Cerebellar cortex (tissue), 1 donor: ENCODE data around the gene CLDN15.
"Not testable (repeated sequence)": the region's sequence is repeated elsewhere in the genome, so short reads cannot be mapped to it uniquely, and the experiment has no call there.

ENCODE experiments used
- DNase-seq: peaks from one replicate; pipeline ENCODE4 v3.0.0-alpha.2; 2015; ENCODE audit warnings: low spot score

CLDN15 gene, protein sequence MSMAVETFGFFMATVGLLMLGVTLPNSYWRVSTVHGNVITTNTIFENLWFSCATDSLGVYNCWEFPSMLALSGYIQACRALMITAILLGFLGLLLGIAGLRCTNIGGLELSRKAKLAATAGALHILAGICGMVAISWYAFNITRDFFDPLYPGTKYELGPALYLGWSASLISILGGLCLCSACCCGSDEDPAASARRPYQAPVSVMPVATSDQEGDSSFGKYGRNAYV

DNA sequence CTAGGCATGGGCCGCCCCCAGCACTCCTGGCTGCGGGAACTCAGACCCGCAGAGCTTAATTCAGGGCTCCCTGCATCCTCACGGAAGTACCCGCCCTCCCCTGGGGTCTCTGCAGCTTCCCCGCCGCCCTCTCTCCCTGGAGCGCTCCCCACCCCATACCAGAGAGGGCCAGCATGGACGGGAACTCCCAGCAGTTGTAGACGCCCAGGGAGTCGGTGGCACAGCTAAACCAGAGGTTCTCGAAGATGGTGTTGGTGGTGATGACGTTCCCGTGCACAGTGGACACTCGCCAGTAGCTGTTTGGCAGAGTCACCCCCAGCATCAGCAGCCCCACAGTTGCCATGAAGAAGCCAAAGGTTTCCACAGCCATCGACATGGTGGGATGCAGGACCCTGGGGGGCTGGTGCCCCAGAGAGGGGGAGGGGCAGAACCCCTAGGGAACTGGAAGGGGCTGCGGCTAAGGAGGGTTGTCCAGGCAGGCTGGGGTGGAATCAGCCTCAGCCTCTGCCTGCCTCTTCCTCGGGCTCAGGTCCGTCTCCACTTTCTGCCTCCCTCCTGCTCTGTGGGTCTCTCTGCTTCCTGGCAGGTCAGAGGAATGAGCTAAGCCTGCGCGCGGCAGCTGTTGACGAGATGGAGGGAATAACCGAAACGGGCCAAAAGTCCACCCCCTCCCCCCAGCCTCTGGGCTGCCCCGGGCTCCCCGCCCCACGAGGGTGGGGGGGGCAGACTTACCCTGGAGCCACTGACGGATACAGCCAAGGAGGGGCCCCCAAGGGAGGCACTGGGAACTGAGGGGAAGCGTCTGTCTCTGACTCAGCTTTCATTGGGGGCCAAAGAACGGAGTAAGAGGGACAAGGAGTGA, at the start of gene CLDN15:
TSS of gene CLDN15 (minus strand) at position 597 of the 862 bp plus-strand sequence. CDS start at position 376, 221 bp downstream.
- DNase-seq, result no peak

DNA sequence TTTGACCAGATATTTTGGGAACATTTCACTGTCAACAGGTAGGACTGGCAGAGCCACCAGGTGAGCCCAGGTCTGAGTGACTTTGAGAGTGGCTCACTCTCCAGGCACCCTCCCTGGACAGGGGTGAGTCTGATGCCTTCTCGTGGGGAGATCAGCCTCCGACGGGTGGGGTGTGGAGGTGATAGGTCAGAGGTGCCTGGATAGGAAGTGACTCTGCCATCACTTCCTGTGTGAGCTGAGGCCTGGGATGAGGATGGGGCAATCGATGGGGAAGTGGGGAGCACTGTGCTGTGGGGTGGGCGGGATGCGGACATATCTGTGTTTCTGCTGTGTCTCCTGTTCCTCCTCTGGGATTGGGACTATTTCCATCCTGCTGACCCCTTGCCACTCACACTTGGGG, 49.4 kb upstream of the CLDN15 start:
- no peak for DNase-seq

DNA sequence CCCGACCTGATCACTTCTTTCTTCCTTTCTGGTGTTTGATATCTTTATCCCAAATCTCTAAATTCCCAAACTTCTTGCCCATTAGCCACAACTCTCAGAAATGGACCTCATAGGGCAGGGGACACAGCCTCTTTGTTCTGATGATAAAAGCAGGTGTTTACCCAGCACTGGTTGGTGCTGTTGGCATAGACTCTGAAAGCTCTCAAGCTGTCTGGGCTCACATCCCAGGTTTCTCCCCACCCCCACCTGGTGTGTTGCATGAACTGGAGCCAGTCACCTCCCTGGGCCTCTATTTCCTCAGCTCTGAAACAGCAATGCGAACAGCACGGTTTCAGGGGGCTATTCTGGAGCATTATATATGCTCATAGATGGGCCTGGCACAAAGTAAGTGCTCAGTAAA, 48.3 kb upstream of the CLDN15 start:
- not testable (repeated sequence) for DNase-seq

DNA sequence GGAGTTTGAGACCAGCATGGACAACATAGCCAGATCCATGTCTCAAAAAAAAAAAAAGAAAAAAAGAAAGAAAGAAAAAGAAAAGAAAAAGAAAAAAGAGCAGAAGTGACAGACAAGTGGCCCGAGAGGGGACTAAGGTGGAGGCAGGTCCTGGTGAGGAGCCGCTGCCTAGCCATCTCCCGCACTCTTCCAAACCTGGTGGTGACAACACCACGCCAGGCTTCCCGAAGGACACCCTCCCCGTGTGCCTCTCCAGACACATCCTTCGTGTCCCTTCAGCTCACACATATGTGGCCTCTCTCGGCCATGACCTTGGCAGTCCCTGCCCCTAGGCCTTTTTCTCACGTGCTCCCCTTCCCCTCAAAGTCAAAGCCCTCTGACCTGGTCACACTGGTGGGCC, 47.6 kb upstream of the CLDN15 start:
- DNase-seq, result no peak

DNA sequence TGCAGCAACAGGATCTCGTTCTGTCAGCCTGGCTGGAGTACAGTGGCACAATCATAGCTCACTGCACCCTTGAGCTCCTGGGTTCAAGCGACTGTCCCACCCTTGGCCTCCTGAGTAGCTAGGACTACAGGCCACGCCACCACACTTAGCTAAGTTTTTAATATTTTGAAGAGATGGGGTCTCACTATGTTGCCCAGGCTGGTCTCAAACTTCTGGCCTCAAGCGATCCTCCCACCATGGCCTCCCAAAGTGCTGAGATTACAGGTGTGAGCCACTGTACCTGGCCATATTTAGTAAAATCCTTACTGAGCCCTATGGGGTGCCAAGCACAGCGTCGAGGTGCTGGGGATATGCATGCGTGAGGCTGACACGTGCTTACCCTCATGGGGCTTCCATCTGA, 43.3 kb upstream of the CLDN15 start:
- DNase-seq, result not testable (repeated sequence)

DNA sequence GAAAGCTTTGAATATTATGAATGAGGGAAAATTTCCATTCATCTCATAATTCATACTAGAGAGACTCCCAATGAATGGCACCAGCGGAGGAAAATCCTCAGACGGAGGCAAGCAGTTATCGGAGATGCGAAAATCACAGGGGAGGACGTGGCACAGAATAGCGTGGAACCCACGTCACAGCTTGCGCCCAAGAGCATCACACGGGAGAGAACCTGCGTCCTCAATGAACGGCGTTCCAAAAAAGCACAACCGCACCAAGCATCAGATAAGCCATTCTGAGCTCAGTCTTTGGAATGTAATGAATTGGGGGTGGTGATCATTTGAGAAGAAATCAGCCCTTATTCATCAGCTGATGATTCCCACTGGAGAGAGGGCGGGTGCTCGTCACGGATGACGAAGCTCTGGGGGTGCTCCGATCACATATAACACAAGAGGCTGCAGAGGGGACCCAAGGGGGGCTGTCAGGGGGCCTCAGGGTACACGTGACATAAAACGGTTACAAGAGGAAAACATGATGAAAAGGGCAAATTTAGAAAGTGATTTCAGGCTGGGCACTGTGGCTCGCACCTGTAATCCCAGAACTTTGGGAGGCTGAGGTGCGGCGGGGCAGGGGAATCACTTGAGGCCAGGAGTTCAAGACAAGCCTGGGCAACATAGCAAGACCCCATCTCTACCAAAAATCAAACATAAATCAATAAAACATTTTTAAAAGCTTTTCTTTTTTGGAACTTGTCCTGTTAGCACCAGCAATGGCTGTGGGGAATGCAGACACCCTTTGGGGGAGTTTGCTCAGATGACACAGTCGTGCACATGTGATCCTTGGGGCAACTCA, 41.1 kb upstream of the CLDN15 start:
- DNase-seq, result no peak

DNA sequence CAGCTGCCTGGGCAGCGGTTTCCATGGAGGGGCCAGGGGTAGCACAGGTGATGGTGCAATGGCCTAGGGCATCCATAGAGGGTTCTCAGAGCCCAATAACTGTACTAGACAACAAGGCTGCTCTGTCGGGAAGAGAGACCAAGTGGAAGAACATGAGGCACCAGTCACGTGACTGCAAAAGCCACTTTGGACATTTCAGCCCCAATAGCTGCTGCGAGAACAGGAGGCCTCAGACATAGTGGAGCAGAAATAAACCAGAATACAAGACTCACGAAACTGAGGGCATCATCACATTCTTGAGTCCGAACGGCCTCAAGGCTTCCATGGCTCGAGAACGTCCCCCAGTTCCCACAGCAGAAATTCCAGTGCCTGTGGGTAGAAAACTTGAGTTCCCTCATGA, 39.6 kb upstream of the CLDN15 start:
- no peak for DNase-seq

DNA sequence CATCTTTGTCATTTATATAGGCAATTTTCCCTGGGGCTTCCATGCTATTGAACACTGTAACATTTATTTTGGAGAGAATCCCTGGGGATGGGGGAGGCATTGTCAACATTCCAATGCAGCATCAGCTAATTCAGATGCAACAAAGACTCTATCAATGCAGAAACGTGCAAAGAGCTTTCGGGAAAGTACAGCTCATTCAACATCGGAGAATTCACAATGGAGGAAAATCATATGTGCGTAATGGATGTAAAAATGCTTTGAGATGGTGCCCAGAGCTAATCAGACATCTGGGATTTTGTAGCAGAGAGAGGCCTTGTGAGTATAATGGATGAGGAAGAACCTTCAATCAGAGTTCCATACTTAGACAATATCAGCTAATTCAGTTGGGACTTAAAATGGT, 35.6 kb upstream of the CLDN15 start:
- no peak for DNase-seq

DNA sequence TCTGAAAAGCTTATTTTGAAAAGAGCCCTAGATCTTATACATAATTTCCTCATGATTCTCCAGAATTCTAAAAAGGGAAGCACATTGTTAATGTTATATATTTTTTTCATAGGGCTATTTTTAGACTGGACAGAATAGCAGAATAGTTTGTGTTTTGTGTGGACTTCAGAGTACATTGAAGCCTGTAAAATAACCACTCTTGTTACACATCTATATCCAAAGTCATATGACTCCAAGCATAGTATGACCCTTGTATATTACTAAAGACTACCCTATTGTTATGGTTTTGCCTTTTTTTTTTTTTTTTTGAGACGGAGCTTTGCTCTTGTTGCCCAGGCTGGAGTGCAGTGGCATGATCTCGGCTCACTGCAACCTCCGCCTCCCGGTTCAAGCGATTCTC, 33.4 kb upstream of the CLDN15 start:
- no peak for DNase-seq

DNA sequence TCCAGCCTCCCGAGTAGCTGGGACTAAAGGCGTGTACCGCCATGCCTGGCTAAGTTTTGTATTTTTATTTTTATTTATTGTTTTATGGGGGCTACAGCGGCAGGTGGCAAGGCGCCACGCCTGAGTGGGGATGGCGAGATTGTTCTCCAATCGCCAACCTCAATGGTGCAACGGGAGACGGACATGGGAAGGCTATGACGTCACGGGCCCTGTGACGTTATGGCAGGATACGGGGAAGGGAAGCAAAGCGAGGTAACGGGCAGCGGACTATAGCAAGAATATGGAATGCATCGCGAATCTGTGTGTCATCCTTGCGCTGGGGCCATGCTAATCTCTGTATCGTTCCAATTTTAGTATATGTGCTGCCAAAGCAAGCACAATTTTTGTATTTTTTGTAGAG, 32.1 kb upstream of the CLDN15 start:
- DNase-seq, result no peak

DNA sequence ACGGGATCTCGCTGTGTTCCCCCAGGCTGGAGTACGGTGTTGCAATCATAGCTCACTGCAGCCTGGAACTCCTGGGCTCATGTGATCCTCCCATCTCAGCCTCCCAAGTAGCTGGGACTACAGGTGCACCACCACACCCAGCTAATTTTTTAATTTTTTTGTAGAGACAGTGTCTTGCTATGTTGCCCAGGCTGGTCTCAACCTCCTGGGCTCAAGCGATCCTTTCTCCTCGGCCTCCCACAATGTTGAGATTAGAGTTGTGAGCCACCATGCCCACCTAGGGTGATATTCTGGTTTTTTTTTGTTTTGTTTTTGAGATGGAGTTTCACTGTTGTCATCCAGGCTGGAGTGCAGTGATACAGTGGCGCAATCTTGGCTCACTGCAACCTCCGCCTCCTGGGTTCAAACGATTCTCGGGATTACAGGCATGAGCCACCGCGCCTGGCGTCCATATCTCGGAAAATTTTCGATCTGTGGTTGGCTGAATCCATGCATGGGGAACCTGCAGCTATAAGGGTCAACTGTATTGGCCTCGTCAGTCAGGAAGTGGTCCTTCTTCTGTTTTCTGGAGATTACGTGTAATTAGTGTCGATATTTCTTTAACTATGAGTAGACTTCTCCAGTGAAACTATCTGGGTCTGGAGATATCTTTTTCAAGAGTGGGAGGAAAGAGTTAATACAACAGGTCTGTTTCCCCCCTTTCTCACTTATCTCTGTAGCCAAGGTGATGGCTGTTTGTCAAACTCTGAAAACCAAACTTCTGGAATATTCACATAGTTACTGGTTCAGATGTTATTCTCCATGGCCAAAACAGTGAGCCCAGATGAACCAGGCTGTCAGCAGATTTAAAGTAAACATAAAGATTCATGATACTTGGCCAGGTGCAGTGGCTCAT, 28.3 kb upstream of the CLDN15 start:
- DNase-seq, result no peak

DNA sequence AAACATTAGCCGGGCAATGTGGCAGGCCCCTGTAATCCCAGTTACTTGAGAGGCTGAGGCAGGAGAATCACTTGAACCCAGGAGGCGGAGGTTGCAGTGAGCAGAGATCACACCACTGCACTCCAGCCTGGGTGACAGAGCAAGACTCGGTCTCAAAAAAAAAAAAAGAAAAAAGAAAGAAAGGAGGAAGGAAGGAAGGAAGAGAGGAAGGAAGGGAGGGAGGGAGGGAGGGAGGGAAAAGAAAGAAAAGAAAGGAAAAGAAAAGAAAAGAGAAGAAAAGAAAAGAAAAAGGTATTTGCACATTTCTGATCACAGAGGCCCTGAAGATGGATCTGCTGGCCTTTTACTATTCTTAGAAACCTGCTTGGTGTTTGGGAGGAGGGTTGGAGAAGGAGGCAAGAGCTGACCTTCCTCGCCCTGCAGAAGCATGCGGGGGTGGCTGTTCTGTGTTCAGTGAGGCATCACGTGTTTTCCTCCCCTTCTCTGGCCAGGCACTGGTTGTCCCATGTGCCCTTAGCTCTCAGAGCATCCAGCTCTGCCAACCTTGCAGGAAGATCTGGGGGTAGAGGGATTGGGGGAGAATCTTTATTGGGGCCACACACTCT, 26.6 kb upstream of the CLDN15 start:
- not testable (repeated sequence) for DNase-seq

DNA sequence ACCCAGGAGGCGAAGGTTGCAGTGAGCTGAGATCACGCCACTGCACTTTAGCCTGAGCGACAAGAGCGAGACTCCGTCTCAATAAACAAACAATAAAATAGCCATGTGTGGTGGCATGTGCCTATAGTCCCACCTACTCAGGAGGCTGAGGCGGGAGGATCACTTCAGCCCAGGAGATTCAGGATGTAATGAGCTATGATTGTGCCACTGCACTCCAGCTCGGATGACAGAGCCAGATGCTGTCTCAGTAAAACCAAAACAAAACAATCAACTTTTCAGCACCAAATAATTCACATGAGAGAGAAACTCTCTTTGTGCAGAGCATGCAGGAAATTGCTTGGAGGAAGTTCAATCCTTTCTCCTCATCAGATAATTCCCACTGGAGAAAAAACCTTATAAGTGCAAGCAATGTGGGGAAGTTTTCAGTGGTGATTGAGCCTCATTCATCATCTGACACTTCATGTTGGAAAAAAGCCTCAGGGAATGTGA, 20.7 kb upstream of the CLDN15 start:
- DNase-seq, result no peak

DNA sequence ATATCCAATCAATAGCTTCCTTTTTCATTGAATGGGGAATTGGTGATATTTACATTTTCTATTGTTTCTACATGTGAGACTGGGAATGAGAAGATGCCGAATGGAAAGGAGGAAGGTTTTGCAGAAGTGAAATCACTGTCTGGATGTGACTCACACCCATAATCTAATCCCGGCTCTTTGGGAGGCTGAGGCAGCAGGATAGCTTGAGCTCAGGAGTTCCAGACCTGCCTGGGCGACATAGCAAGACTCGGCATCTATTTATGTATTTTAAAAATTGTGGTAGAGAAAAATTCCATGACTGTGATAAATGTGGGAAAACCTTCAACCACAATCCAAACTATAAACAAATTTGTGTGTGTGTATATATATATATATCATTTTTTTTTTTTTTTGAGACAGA, 18.2 kb upstream of the CLDN15 start:
- DNase-seq, result no peak

DNA sequence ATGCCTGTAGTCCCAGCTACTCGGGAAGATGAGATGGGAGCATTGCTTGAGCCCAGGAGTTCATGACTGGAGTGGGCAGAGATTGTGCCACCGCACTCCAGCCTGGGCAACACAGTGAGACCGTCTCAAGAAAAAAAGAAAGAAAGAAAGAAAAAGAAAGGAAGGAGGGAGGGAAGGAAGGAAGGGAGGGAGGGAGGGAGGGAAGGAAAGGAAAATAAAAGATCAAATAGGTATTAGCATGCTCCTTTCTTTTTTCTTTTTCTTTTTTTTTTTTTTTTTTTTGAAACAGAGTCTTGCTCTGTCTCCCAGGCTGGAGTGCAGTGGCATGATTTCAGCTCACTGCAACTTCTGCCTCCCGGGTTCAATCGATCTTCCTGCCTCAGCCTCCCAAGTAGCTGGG, 15.6 kb upstream of the CLDN15 start:
- not testable (repeated sequence) for DNase-seq

DNA sequence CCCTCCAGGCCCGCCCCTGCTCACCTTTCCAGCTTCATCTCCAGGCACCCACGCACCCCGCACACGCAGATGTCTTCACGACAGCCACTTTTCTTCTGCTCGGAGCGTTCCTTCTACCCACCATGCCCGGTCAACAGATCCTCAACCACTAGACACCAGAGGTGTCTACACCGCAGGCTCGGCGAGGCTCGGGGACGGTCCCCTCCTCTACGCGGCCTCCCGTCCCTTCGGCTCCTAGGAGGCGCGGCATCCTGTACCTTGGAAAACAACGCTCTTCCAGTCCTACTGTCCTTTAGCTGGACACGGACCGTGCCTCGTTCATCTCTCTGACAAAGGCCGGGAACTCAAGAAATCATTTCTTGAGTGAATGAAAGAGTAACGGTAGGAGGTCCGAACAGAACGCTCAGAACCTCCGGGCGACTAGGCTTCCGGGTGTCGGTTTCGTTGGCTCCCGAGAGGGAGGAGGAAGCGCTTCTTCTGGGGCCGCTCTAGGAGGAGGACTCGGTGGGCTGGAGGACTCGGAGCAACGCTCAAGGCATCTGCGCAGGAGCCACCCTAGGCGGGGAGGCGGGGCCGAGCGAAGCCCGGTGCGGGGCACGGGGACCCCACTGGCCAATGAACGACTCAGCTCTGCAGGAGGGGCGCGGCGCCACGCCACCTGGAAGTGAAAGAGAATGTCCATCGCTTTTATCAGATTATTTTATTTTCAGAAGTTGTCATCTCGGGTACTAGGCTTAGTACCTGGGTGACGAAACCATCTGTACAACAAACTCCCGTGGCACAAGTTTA, 14.5 kb upstream of the CLDN15 start:
- DNase-seq, result peak; percentile 97

DNA sequence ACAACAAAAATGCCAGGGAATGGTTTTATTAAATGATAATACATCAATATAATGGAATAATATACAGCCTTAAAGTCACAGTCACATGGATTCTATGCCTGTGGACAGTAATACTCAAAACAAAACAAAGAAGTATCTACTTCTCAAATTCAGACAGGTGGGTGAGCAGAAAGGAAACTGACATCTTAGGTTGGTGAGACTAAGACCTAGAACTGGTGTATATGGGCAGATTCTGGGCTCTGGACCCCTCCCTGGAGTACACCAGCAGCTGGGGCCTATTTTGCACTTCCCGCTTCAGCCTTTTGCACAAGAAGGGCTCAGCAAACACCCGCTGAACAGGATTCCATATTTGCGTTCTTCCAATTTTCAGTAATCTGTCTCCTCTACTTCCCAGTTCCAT, 12.7 kb upstream of the CLDN15 start:
- DNase-seq, result no peak

DNA sequence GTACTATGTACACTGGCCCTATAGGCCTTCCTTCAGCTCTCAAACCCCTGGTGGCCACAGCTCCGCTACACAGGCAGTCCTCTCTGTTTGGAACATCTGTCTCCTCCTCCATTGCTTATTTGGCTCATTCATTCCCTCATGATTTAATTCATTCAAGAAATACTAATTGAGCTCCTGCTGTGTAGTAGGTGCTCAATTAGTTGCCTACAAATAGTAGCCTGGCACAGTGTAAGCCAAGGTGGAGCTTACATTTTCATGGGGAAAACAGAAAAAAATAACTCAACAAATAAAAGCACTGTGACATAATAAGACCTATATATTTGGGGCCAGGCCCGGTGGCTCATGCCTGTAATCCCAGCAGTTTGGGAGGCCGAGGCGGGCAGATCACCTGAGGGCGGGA, 10.7 kb upstream of the CLDN15 start:
- no peak for DNase-seq

DNA sequence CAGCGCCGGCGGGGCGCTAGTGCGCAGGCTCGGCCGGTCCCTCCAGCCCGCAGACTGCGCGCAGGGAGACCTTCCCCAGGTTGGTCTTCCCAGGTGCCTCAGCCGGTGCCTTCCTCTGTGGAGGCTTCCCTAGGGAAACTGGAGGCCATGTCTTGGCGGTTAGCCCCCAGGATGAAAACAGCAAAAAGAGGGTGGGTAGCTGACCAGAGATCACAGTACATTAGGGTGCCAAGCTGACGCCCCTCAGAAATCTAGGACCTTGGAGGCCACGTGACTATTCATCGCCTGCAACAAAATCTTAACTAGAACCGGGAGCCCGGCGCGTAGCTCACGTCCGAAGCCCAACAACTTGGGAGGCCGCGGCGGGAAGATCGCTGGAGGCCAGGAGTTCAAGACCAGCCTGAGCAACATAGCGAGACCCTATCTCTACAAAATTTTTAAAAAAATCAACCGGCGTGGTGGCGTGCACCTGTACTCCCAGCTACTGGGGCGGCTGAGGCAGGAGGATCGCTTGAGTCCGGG, 7.6 kb upstream of the CLDN15 start:
- DNase-seq, result no peak
